Measurements from ENCODE around the gene WSB1.

The WSB1 gene

DNA sequence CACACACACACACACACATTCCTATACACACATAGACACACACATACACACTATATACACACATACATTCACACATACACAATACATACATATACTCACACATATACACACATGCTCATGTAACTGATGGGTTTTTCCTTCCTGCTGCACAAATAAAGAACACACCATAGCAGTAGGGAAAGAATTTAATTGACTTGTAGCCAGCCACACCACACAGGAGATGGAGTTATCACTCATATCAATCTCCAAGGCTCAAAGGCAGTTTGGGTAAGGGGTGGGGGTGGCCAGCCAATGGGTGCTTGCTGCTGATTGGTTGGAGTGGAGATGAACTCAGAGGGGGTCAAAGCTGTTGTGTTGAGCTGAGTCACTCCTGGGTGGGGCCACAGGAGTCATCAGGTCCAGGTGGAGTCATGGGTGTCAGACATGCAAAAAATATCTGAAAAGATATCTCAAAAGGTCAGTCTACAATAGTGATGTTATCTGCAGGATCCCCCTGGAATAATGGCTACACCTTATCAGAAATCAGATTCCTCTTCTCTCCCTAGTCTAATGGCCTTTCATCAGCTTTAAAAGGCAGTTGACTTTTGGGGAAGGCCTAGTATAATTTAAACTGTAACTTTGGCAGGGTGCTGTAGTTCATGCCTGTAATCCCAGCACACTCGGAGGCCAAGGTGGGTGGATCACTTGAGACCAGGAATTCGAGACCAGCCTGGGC lies 46.1 kb downstream of the WSB1 start:
- peak in 1 of 4 experiments; percentile 21 for DNase-seq

- no peak for DNase-seq
Observed at GRCh38 chr17:27340575-27340974, 46.7 kb downstream of the WSB1 start.

GRCh38 chr17:27341041-27341471 lies 47.1 kb downstream of the WSB1 start:
- DNase-seq = no peak

- no peak for DNase-seq
Observed at GRCh38 chr17:27342059-27342458, 48.1 kb downstream of the WSB1 start.

DNA sequence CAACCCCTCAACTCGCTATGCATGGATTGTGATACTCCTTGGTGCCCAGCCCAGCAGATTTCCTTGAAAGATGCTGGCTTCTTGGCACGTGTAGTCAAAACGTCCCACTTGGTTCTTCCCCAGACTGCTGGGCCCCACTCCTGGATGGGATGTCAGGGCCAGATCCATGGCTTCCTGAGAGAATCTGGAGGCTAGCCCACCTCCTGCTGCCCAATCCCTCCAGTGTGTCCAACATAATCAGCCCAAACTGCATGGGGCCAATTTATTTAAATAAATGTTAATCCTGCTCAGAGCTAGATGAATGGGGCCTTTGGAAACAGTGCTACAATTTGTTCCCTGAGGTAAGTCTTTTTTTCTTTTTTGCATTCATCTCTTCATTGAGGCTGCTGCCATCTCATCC lies 49.4 kb downstream of the WSB1 start:
- DNase-seq = no peak

DNA sequence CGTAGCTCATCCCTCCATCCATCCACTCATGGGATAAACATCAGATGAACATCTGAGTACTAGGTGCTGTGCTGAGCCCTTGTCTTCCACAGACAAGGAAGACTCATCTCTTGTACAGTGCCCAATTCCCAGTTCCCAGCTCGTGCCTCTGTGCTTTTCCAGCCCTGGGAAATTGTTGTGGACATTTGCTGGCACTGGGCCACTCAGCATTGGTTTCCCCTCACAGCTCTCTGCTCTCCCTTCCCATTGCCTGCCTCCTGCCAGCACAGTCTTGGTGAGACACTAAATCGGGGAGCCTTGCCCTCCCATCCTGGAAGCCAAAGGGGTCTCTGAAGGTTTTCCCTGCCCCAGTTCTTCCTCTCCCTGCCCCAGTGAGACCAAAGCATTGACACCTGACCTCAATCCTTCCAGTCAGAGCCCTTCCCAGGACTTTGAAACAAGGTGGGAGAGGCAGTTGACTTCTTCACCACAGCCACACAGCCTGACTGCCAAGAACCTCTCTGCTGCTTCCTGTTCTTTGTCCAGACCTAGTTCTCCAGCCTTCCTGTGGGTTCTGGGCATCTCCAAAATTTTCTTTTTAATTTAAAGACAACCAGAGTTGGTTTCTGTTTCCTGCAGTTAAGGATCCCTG lies 50.2 kb downstream of the WSB1 start:
- DNase-seq = no peak

DNA sequence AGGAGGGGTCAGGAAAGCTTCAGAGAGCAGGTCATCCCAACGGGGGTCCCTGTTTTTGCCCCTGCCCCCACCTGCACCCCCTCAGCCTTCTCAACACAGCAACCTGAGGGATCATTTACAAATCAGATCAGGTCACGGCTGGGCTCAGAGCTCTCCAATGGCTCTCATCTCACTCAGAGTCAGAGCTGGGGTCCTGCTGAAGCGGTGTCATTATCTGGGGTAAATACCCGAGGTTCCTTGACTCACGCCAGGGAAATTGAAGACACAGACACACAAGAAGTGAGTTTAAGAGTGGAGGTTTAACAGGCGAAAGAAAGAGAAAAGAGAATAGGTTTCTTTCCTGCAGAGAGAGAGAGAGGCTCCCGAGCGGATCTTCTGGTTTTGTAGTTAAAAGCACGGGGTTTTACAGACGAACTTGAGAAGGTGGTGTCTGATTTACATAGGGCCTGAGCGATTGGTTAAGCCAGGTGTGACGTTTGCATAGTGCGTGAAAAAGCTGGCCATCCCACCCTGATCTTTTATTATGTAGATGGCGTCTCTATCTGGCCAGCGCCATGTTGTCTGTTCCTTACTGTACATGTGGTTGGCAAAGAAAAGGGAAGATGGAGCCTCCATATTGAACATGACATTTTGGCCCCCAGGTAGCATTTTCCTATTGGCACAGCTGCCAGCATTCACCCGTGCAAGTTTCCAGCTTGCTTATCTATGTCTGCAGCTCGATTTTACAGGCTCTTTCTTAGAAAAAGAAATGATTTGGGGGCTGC lies 51.4 kb downstream of the WSB1 start:
- no peak for DNase-seq

GRCh38 chr17:27346228-27346899 lies 52.5 kb downstream of the WSB1 start:
- no peak for DNase-seq

- no peak for DNase-seq
Observed at GRCh38 chr17:27348196-27348595, 54.3 kb downstream of the WSB1 start.

GRCh38 chr17:27349540-27350021 lies 55.7 kb downstream of the WSB1 start:
- no peak for DNase-seq

DNA sequence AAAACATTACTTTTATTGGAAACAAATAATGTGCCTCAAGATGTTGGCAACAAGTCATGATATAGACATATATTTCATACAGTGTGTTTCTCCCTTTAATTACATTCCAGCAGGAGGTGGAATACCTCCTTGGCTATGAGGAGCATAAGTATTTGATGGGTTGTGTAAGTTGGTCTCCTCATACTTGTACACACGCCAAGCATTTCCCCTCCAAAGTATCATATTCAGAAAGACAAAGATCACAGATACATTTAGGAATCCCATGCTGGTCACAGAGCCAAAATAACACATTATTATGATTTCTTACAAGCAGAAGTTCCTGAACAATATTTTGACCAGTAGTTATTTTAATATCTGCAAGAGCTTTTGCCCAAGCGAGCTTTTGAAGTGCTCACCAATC lies 57.8 kb downstream of the WSB1 start:
- no peak for DNase-seq

DNA sequence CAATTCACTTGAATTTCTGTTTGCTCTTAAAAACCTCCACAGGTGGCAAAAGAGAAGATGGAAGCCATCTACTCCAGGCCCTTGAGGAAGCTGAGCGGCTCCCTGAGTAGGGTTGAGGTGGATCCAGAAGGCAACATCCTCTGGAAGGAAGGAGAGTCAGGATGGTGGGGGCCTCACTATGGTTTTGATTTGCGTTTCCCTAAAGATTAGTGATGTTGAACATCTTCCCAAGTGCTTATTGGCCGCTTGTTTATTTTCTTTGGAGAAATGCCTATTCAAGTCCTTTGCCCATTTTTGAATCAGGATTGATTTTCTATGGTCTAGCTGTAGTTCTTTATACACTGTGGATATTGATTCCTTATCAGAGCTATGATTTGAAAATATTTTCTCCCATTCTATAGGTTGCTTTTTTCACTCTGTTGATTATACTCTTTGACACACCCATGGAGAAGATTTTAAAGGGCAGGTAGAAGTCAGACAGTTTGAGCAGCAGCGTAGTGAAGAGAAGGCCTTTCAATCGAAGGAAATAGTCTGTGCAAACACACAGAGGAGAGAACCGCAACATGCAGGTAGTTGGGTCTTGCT lies 58.6 kb downstream of the WSB1 start:
- DNase-seq = no peak

GRCh38 chr17:27353033-27353460 lies 59.1 kb downstream of the WSB1 start:
- no peak for DNase-seq

DNA sequence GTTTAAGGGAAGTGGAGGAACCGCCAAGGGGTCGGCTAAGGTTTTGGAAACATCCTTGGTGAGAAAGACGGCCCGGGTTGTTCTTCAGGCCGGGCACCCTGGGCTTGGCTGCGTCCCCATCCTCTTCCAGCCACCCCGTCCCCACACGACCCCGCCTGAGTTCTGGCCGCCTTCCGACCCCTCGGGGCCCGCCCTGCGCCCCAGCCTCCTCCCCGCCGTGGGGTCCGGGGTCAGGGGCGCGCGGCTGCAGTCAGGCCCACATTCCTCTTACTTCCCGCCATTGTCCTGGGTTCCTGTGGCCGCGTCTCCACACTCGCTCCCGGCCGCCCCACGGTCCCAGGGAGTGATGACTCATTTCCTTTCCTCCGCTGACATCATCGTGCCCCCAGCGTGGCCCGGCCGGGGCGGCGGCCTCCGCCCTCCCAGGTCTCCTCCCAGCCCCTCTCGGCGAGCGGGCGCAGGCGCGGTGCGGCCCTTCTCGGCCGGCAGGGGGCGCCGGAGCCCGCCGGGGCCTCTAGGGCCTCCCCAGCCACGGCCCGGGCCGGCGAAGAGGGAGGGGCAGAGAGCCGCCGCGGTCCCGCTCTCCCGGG lies 59.6 kb downstream of the WSB1 start:
- peak; percentile 65 to 81 (median 68) for DNase-seq

GRCh38 chr17:27354051-27354490 lies 60.2 kb downstream of the WSB1 start:
- DNase-seq = no peak

GRCh38 chr17:27354491-27355081 lies 60.7 kb downstream of the WSB1 start:
- DNase-seq = no peak

DNA sequence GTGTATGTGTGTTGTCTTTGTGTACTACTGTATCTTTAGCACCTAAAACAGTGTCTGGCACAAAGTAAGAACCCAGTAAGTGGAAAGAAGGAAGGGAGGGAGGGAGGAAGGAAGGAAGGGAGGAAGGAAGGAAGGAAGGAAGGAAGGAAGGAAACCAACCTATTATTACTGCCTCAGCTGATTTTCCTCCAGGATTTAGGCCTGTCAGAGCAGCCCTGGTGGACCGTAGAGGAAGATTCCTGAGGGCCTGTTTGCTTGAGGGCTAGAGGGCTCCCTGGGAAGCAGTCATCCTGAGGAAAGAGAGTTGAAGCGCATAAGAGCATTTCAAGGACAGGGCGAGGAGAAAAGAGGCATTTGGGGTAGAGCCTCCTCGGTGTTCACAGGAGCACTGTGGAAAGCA lies 61.5 kb downstream of the WSB1 start:
- DNase-seq = no peak

- DNase-seq = no peak
Observed at GRCh38 chr17:27356091-27356705, 62.3 kb downstream of the WSB1 start.

DNA sequence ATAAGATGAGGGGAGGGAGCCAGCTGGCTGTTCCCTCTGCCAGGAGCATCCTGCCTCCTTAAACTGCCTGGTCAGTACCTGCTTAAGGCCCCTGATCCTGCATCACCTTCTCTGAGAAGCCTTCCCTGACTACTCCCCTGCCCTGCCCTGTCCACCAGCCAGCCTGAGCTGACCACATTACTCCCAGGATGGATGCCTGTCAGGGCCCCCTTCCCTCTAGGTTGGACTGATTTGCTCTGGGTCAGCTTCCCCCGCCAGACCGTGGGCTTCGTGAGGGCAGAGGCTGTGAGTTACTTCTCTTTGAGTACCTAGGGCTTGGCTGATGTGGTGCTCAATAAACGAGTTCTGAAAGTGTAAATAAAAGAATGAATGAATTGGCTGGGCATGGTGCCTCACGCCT lies 63.3 kb downstream of the WSB1 start:
- no peak for DNase-seq

DNA sequence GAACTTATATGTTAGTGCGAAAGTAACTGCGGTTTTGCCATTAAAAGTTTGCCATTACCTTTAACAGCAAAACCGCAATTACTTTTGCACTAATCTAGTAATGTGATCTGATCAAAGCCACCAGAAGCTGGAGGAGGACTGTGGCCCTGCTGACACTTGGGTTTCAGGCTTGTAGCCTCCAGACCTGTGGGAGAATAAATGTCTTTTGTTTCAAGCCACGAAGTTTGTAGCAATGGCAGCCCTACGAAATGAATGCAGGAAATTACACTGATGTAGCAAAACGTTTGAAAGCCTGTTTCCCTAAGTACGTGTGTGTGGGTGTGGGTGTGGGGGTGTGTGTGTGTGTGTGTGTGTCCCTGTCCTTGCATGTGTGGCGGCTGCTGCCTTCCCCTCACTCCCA lies 66.6 kb downstream of the WSB1 start:
- DNase-seq = no peak

DNA sequence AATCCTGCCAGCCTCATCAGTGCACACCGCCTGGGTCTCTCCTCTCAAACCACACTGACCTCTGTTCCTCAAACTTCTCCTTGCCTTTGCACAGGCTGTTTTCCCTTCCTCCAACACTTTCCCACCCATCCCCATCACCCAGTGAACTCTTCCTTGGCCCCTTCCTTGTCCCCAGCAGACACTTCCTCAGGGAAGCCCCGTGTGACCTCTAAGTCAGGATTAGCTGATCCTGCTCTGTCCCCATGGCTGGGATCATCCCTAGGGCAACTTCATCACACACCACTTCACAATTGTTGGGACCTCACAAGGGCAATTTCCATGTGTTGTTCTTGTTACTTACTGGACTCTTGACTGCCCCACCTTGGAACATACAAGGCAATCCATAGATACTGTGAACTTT lies 67.8 kb downstream of the WSB1 start:
- no peak for DNase-seq
